LHCN-M2 (cell line): ENCODE results near the gene PKNOX2. TPM values are rescaled to one million over a fixed set of nuclear protein-coding genes. Genes with fewer than 3 reads are reported as not detected.

Source experiments
- DNase-seq: peaks from one replicate; pipeline ENCODE4 v3.0.0-alpha.2; 2012; ENCODE audit warnings: low read depth
- total RNA-seq: library from RNA; depleted of rRNA; stranded (reverse); fragments of >200 nt; gene quantifications from 2 replicates; pipeline ENCODE4 v1.2.3, GENCODE V29; 2014

PKNOX2 gene
- total RNA-seq, 1 experiment from 2014 or later = 14.6 TPM

DNA sequence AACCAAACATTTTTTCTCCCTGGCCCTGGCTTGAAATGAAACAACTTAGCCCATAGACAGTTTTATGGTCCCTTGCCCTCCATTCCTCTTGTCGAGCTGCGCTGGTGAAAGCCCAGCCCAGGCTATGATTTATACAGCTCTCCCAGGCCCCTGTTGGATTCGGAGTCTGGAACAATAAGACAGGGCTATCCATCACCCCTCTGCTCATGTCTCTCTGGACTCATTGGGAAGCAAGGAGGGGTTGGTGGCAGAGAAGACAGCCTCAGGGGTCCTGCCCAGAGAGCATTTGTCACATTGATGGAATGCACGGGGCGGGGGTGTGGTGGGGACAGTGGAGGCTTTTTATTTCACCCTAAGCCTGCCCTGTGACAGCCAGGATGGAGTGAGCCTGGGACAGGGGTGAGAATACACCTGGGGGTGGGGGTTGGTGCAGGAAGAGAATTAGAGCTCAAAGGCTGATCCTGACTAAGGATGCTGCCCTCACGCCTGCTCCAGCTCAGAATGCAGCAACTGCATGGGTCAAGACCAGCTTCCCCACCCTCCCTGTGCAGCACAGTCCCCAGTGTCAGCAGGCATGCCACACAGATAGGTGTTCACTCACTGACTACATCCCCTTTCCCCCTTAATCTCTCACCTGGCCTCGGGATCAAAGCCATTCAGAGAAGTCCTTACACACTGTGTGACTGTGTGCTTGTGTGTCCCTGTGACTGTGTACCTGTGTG, 10.0 kb upstream of the PKNOX2 start:
- DNase-seq = no peak

DNA sequence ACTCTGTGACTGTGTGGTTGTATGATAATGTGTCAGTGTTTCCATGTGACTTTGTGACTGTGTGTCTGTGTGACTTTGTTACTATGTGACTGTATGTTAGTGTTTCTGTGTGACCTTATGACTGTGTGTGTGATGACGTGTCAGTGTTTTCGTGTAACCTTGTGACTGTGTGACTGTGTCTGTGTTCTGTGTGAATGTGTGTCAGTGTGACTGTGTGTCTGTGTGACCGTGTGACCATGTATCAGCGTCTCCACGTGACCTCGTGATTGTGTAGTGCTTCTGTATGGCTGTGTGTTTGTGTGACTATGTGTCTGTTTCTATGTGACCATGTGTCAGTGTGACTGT, 9.5 kb upstream of the PKNOX2 start:
- no peak for DNase-seq

DNA sequence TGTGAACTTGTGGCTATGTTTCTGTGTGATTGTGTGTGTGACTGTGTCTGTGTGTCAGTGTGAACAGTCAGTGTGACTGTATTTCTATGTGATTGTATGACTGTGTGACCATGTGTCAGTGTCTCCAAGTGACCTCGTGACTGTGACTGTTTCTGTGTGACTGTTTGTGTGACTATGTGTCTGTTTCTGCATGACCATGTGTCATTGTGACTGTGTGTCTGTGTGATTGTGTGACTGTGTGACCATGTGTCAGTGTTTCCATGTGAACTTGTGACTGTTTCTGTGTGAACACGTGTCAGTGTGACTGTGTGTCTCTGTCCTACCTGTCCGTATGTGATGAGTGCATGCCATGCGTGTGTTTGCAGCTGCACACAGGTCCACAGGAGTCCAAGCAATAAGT, 8.8 kb upstream of the PKNOX2 start:
- no peak for DNase-seq

DNA sequence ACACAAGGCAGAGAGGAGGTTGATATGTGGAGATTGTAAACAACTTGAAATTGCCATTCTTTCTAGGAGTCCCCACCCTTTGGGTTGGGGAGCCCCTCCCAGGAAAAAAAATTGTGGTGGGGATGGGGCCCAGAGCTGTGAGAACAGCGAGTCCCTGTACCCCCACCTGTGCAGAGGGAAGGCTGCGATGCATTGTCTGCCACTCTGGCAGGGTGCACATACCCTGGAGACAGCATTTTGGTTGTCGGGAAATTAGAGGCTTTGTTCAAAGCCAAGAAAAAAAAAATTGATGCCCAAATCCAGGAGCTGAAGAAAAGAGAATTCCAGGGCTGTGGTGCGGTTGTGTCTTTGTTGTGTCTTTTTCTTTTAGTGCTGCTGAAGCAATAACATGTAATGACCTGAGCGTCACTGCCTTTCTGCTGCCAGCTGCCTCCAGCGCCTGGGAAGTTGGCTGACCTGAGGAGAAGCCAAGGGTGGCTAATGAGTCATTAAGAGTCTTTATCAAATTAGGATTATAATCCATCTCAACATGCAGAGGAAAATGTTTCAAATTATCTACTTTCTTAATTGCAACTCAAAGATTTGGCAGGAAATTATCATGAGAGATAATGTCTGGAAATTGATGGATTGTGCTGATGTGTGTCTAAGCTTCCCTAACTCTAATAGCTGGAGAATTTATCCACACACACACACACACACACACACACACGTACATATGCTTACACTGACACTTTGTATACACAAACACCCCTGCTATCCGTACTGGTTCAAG, 8.0 kb upstream of the PKNOX2 start:
- DNase-seq = no peak

DNA sequence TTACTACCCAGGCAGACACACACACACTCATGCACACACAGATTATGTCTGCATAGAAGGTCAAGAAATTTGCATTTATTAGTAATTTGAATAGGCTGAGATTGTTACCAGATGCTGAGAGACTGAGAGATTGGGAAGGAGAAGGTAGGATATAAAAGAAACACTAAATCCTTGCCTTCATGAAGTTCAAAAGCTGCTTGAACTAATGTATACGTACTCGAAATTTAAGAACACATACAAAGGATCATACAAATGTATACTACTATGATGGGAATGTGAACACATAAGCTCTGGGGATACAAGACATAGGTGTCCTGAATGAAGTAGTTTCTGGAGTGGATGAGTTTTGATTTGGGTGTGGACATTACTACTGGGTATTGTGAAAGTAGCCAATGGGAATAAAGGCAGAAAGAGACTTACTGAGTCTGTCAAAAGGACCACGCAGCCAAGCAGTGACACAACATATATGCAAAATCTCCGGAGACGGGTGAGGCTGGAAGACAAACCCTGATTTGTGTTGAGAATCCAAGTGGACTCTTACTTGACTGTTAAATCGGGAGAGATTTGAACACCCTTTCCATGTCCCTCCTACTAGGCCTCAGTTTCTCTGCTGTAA, 7.3 kb upstream of the PKNOX2 start:
- no peak for DNase-seq

DNA sequence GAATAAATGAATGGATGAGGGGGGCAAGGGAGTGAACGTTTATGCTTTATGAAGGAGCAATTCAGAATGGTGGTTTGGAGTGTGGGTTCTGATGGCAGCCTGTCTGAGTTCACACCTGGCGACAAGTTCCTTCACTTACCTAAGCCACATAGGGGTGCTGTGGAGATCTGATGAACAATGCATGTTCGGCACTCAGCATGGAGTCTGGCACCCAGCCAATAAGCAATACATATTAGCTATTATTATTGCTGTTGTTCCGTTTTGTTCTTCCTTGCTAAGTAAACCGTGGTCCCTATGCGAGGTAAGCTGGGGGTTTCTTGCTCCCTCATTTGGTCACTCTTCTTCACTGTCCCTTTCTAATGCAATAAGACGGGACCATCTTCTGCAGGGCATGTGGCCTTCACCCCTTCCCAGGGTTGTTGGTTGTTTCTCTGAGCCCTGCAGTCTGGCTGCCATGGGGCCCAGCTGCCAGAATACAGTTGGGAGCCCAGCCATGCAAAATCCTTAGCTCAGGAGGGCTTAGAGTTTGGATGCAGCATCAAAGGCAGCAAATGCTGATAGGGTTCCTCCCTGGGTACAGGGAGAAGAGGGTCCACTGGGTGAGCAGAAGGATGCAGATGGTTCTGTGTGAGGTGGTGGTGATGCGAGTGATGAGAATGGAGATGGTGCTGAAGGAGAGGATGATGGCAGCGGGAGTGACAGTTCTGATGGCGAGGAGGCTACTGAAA, 6.4 kb upstream of the PKNOX2 start:
- DNase-seq = no peak

DNA sequence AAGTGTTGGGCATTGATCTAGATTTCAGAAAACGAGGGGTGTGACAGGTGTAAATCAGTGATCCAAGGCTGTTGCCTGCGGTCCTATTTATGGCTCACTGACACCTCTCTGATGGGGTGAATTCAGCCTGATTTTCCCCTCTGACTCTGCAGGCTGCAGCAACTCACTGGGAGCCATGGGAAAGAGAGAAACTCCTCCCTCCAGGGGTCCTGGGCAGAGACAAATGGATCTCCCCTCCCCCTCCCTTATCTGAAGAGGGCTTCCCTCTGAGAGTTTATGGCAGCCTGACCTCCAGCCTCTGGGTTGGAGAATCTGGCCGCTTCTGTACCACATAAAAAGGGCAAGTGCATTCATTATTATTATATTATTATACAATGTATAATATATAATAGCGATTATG, 1.8 kb upstream of the PKNOX2 start:
- DNase-seq = no peak

DNA sequence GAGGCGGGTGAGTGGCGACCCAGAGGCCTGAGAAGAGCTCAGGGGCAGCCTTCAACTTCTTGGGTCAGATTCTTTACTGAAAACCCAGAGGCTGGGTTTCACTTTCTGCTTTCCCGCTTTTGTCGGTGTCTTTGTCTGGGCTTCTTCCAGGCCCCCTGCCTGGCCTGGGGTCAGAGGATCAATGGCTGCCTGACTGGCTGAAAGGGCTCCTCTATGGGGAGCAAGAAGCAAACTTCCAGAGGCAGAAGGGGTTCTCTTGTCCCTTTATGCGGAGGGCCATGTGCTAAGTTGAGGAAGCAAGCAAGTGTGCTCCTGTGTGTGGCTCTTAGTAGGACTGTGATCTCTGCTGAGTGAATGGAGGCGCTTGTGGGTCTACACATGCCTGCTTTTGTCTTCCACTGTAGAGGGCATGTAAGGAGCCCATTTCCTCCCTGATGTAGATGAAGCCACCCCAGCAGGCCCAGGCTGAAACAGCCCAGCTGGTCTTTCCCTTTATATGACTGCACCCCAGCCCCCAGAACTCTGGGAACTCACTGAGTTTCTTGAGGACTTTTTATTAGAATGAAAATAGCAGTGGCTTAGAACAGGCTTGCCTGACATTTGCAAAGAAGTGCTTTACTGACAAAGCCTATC, 1.0 kb upstream of the PKNOX2 start:
- DNase-seq = no peak

DNA sequence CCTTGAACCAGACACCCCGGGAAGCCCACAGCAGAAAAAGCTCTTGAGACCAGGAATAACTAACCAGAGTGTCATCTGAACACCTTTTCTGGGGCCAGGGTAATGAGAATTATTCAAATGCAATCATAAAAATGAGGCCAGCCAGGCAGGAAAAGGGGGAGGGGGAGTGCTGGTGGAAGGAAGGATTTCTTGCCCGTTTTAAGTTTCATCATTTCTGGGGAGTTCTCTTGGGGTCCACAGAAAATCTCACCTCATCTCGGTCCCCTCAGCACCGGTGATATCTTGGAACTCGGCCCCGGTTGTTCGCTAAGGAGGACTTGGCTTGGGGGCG, 495 bp upstream of the PKNOX2 start:
- DNase-seq = no peak

DNA sequence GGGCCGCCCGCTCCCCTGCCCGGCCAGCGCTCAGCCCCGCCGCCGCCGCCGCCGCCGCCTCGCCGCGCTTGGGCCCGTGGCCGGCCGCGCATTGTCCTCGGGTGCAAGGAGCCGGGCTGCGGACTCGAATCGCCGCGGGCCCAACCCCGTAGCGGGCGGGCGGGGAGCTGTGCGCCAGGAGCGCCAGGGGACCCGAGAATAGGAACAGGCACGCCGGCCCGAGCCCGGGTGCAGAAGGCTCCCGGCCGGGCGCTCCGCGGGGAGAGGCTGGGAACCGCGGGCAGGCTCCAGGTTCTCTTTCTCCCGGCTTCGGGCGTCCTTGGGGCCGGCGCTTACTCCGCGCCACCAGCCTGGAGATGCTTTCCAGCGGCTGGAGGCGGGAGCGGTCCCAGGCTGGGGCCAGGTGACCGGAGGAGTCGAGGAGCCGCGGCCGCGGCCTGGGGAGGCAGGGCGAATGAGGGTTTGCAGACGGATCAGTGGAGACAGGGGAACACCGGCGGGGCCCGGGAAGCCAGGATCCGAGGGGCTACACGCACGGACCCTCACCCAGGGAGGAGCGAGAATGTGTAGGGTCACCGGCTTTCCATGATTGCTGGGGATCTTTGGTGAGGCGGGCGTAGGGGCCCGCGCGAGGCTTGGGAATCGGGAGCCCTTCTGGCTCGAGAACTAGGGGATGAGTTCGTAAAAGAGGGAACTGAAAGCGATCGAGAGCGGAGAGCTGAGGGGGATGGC, 726 bp downstream of the PKNOX2 start:
- DNase-seq = peak; percentile 29

DNA sequence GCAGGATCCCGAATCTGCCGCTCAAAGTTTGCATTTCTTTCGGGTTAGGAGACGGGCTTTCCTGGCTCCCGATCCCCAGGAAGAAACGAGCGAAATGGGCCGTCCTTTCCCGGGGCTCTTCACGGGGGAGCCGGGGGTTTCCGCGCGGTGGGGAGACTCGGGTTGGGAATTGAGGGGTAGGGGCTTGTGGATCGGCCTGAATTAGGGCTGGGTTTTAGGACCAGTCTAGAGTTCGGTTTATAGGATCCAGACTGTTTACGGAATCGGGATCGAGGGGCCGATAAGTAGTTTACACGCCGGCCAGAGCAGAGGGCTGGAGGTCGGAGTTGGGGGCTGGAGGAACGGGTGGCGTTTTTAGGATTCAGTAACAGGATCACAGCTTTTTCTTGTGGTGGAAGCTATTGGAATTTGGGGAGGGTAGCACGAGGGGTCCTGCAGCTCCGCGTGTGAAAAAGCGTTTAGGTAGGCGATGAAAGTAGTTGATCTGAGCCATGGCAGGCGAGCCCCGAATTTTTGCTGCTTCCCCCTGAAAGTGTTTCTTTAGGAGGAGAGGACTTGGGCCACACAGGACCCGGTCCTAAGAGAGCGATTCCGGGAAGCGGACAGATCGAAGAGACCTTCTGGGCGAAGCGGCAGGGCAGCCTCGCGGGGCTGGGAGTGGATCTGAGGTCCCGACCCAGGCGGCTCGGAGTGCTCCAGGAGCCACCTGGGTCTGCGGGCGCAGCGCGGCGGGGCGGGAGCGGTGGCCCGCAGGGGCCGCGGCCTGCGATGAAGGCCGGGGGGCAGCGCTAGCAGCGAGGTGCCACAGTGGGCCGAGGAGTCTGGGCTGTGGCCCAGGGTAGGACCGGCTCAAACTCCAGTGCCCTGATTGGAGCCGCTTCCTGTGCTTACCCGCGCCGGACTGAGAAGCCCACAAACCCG, 1.6 kb downstream of the PKNOX2 start:
- peak; percentile 52 for DNase-seq

DNA sequence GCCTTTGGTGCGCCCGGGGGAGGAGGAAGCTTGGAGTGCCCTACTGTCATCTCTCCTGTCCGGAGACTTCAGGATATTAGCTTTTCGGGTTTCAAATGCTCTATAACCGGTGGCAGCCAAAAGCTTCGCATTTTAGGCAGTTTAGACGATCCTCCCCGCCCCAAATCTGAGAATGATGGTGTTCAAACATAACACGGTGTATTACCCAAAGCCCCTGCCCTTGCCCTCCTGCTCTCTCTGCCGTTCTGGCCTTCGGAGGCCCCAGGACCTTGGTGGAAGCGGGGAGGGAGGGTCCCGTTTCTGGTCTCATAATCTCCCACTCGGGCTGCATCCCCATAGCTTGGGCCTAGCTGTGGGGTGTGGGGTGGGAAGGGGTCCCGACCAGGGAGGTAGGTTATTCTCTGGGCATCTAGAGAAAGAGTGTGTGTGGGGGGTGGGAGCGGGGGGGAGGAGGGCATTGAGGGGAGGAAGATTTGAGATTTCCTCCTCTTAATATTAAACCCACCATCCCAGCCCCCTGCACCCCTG, 2.3 kb downstream of the PKNOX2 start:
- DNase-seq = no peak

DNA sequence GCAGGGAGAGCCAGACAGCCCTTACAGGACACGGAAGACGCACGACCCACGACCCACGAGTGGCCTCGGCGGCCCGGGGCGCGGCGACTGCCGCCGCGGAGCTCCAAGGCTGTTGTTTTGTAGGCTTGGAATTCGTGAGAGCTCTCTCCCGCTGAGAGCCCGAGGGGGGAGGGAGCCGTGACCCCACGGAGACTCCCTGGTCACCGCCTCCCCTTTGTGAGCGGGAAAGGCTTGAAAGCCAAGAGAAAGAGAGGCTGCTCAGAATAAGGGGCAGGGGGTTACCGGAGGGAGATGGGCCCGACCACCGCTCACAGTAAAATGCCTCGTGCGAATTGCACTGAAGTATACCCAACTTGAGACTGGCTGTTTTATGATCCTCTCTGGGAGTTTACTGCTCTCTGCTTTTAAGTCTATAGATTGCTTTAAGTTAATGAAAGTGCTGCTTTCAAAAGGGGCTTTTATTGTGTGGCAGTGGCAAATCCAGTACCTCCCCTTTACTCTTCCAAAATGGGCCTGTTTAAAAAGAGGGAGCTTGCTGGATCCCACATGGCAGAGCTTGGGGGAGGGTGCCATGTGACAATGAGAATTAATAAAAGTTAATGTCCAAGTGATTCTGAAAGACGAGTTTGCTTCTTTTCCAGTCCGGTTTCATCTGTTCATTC, 2.9 kb downstream of the PKNOX2 start:
- DNase-seq = peak; percentile 73

DNA sequence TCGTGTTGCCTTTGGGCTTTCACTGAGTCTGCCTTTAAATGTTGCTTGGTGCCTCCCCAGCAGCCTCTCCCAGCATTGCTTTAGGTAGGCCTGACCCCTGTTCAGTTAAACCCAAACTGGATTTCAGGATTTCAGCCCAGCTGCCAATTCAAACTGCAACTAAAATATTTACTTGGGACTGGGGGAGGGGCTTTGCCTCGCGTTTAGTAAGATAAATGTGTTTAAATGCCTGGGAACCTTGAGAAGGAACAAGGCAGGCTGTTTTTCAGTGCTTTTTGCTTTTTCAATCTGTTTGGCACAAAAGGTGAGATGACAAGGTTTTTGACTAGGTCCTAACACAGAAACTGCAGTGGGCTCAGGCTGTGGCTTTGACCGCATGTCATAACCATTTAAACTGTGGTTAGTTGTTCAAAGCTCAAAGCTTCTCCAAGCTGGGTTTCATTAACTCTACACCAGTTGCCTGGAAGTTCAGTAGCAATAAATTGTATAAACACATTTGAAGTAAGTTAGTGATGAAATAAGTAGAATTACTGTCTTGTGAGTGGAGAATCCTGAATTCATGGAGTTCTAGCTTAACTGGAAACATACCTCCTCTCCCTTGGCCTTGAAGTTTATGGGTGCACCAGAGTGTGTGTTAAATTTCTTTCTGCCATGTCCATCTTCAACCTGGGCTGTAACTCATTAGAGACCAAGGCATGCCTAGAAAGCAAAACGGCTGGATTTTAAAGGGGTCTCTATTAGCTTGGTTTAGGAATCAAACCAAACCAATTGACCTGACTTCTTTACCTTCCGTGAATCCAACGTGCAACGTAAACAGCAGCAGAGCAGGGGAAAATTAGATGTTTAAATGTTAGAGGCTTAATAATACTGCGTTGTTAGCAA, 3.6 kb downstream of the PKNOX2 start:
- DNase-seq = peak; percentile 79

DNA sequence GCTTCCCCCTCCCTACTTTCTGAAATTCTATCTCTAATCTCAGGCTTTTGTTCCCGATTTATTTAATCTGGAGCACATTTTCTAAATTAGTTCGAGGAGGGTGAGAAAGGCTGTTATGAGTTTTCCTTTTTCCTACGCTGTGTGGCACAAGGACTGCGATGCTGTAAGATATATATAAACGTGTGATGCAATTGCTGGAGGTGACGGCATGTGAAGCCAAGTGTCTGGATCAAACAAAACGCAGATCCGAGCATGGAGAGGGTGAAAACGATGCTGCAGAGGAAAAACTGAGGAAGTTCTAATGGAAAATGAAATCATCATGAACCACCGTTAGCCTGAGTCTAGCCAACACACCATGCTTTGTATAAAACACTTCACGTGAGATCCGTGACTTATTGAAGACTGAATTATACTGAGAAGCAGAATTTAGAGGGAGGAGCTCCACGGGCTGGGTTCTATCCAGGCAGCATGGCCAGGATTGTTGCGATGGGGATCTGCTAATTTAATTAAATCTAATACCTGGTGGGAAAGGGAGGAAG, 4.4 kb downstream of the PKNOX2 start:
- DNase-seq = peak; percentile 21

DNA sequence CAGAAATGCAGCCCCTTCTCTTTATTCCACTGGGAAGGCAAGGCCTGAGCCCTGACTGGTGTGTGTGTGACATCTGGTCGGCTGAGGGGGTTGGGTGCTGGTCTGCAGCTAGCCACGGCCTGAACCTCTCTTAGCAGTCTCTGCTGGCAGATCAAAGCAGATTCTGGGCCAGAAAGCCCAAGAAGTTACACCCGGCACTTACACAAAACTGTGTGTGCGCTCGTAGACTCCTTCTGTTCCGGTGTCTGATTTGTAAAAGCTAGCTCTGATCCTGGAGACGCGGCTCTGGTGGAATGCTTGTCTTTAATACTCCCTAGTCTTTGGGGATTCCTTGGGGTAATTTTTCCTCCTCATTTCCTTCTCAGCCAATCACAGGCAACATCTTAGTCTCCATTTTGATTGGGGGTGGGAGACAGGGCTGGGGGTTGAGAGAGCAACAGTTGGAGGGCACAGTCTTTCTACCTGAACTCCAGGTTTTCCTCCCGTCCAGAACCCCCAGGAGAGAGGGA, 5.5 kb downstream of the PKNOX2 start:
- peak; percentile 74 for DNase-seq

DNA sequence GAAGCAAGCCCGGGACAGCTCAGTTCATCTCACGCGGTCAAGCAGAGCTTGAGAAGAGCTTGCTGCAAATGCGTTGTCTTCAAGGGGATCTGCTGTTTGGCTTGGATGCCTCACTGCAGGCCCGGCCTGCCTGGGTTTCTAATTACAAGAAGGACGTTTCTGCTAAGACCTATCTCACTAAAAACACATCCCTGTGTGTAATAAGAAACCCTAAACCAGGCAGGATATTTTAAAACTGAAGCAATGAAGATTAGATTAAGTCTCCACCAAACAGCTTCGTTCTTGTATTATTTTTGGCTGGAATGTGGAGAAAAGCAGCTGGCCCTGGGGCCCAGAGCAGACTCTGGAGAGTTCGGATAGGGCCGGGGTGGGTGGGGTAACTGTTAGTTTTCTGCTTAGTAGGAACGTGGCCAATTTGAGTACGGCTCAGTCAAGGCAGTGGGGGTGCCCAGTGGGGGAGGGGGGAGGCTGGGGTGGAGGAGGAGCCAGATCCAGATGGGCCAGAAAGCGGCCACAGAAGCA, 6.0 kb downstream of the PKNOX2 start:
- DNase-seq = peak; percentile 93
